H9 (cell line): ENCODE measurements around the gene MGME1. TPM values are rescaled to one million over a fixed set of nuclear protein-coding genes. Genes with fewer than 3 reads are reported as not detected.

Experiments
- DNase-seq: peaks from one replicate; pipeline ENCODE4 v3.0.0-alpha.2; 2017
- H2AFZ ChIP-seq: one replicate; pipeline ENCODE4 v1.6.1; 2013; ENCODE audit warnings: mild to moderate bottlenecking, low read length, control low read depth, moderate library complexity
- H2AK5ac ChIP-seq: 2 replicates; pipeline ENCODE4 v1.6.1; 2013; ENCODE audit warnings: low read length, control low read depth, mixed read lengths; ENCODE audit not compliant: insufficient read length
- H2BK120ac ChIP-seq: one replicate; pipeline ENCODE4 v1.6.1; 2013; ENCODE audit warnings: low read depth, mild to moderate bottlenecking, low read length, control low read depth, inconsistent platforms; ENCODE audit not compliant: poor library complexity, severe bottlenecking
- H2BK12ac ChIP-seq: 2 replicates; pipeline ENCODE4 v1.6.1; 2013; ENCODE audit warnings: low read length, control low read depth, mixed read lengths, low read depth; ENCODE audit not compliant: insufficient read length
- H2BK15ac ChIP-seq: 2 replicates; pipeline ENCODE4 v1.6.1; 2013; ENCODE audit warnings: low read depth, low read length, control low read depth
- H2BK20ac ChIP-seq: one replicate; pipeline ENCODE4 v1.6.1; 2013; ENCODE audit warnings: low read depth, mild to moderate bottlenecking, low read length, control low read depth, inconsistent platforms; ENCODE audit not compliant: poor library complexity, severe bottlenecking
- H2BK5ac ChIP-seq: 2 replicates; pipeline ENCODE4 v1.6.1; 2013; ENCODE audit warnings: low read length, control low read depth, mixed read lengths; ENCODE audit not compliant: insufficient read length
- H3K14ac ChIP-seq: 2 replicates; pipeline ENCODE4 v1.6.1; 2013; ENCODE audit warnings: low read length, control low read depth; ENCODE audit not compliant: insufficient read depth
- H3K18ac ChIP-seq: 2 replicates; pipeline ENCODE4 v1.6.1; 2013; ENCODE audit warnings: low read depth, mild to moderate bottlenecking, mixed read lengths, low read length, control low read depth; ENCODE audit not compliant: insufficient read length
- H3K23ac ChIP-seq: 2 replicates; pipeline ENCODE4 v1.6.1; 2013; ENCODE audit warnings: low read length, control low read depth, mixed read lengths, low read depth; ENCODE audit not compliant: insufficient read length
- H3K23me2 ChIP-seq: 2 replicates; pipeline ENCODE4 v1.6.1; 2013; ENCODE audit warnings: low read depth, mild to moderate bottlenecking, mixed read lengths, low read length, control low read depth; ENCODE audit not compliant: insufficient read length, poor library complexity, severe bottlenecking
- H3K27ac ChIP-seq: 2 replicates; pipeline ENCODE4 v1.5.1; 2013; ENCODE audit warnings: low read length, control low read depth, mixed read lengths, low read depth; ENCODE audit not compliant: insufficient read length
- H3K27me3 ChIP-seq: 2 replicates; pipeline ENCODE4 v1.6.1; 2013; ENCODE audit warnings: low read length, control low read depth, inconsistent platforms; ENCODE audit not compliant: insufficient read depth
- H3K4ac ChIP-seq: 2 replicates; pipeline ENCODE4 v1.6.1; 2013; ENCODE audit warnings: low read depth, mild to moderate bottlenecking, control low read depth, inconsistent platforms, low read length, moderate library complexity
- H3K4me1 ChIP-seq: 2 replicates; pipeline ENCODE4 v1.6.1; 2013; ENCODE audit warnings: low read length, control low read depth, inconsistent platforms; ENCODE audit not compliant: insufficient read depth
- H3K4me2 ChIP-seq: 2 replicates; pipeline ENCODE4 v1.6.1; 2013; ENCODE audit warnings: low read length, control low read depth, mixed read lengths; ENCODE audit not compliant: insufficient read length, insufficient read depth
- H3K56ac ChIP-seq: 2 replicates; pipeline ENCODE4 v1.6.1; 2013; ENCODE audit warnings: low read depth, mild to moderate bottlenecking, mixed read lengths, low read length, control low read depth; ENCODE audit not compliant: insufficient read length
- H3K79me1 ChIP-seq: 2 replicates; pipeline ENCODE4 v1.6.1; 2013; ENCODE audit warnings: low read depth, mild to moderate bottlenecking, moderate library complexity, low read length, control low read depth, inconsistent platforms; ENCODE audit not compliant: insufficient read depth, poor library complexity, severe bottlenecking
- H3K79me2 ChIP-seq: 2 replicates; pipeline ENCODE4 v1.6.1; 2013; ENCODE audit warnings: low read length, control low read depth, inconsistent platforms; ENCODE audit not compliant: insufficient read depth
- H3K9ac ChIP-seq: 2 replicates; pipeline ENCODE4 v1.6.1; 2013; ENCODE audit warnings: low read length, control low read depth, mixed read lengths; ENCODE audit not compliant: insufficient read length; ENCODE audit errors: extremely low read depth
- H3K9me3 ChIP-seq: one replicate; pipeline ENCODE4 v1.6.1; 2013; ENCODE audit warnings: low read depth, low read length, inconsistent platforms; ENCODE audit not compliant: control insufficient read depth
- H3T11ph ChIP-seq: one replicate; pipeline ENCODE4 v1.6.1; 2013; ENCODE audit warnings: mild to moderate bottlenecking, low read length, control low read depth, inconsistent platforms
- H4K20me1 ChIP-seq: one replicate; pipeline ENCODE4 v1.6.1; 2013; ENCODE audit not compliant: control insufficient read depth, insufficient read length, insufficient read depth
- H4K5ac ChIP-seq: 2 replicates; pipeline ENCODE4 v1.6.1; 2013; ENCODE audit warnings: low read depth, mild to moderate bottlenecking, mixed read lengths, low read length, control low read depth; ENCODE audit not compliant: insufficient read length
- H4K8ac ChIP-seq: replicated peaks from 2 replicates; pipeline ENCODE4 v1.6.1; 2013; ENCODE audit warnings: low read length, control low read depth, mixed read lengths, low read depth; ENCODE audit not compliant: insufficient read length
- H4K91ac ChIP-seq: 2 replicates; pipeline ENCODE4 v1.6.1; 2013; ENCODE audit warnings: low read depth, mild to moderate bottlenecking, moderate library complexity, mixed read lengths, low read length, control low read depth; ENCODE audit not compliant: insufficient read length
- H3K27ac Mint-ChIP-seq, 3 experiments: 2 replicates in 2 of 3; 3 replicates in 1 of 3; pipeline ENCODE4 v1.8.0; 2020 to 2021; ENCODE audit warnings: mixed read lengths in 3 of 3, mild to moderate bottlenecking in 1 of 3, moderate library complexity in 1 of 3
- H3K27me3 Mint-ChIP-seq: 2 replicates; pipeline ENCODE4 v1.8.0; 2021; ENCODE audit warnings: low read depth, mild to moderate bottlenecking, moderate library complexity, mixed read lengths
- H3K36me3 Mint-ChIP-seq, 3 experiments: 2 replicates in 2 of 3; 3 replicates in 1 of 3; pipeline ENCODE4 v1.8.0; 2020 to 2021; ENCODE audit warnings: low read depth in 3 of 3, mixed read lengths in 3 of 3; ENCODE audit not compliant: insufficient read depth in 1 of 3
- H3K4me1 Mint-ChIP-seq, 2 experiments: 2 replicates each; pipeline ENCODE4 v1.8.0; 2020; ENCODE audit warnings: mixed read lengths in 2 of 2
- H3K4me3 Mint-ChIP-seq, 2 experiments: 2 replicates in 1 of 2; 3 replicates in 1 of 2; pipeline ENCODE4 v1.8.0; 2020 to 2021; ENCODE audit warnings: mild to moderate bottlenecking in 2 of 2, mixed read lengths in 2 of 2, moderate library complexity in 1 of 2
- H3K9me3 Mint-ChIP-seq, 2 experiments: 2 replicates in 1 of 2; 3 replicates in 1 of 2; pipeline ENCODE4 v1.8.0; 2020; ENCODE audit warnings: mild to moderate bottlenecking in 2 of 2, mixed read lengths in 2 of 2, moderate library complexity in 1 of 2
- WGBS: extraction: QIAGEN DNeasy Blood & Tissue Kit; methylation state at CpG from one replicate; pipeline ENCODE4 v1.1.7; 2013; ENCODE audit warnings: missing lambda C conversion rate, low lambda C conversion rate, mixed read lengths; ENCODE audit not compliant: insufficient read length; ENCODE audit errors: extremely low coverage; 5-methylcytosine and 5-hydroxymethylcytosine counted together
- total RNA-seq: library from RNA; stranded (reverse); gene quantifications from 2 replicates; pipeline ENCODE4 v1.2.1, GENCODE V29; 2021
- TF ChIP-seq, protein P1 (sequence below): fragments of 200-600 bp; sonication (generic); conservative IDR thresholded peaks from 3 replicates; pipeline ENCODE4 v1.8.0; 2021; ENCODE audit warnings: antibody characterized with exemption, mild to moderate bottlenecking

The MGME1 gene
- total RNA-seq, 1 experiment from 2014 or later = 48.9 TPM

GRCh38 chr20:18011482-18011881 is 42.7 kb downstream of the MGME1 start:
- Mint-ChIP-seq H3K4me1 (peaks cover 2 to 7% of the 10 kb centered on the region in 2 experiments; a peak in 2 of 4 replicates), H3K27me3 (no peaks in the 10 kb centered on the region), H3K9me3 (peaks cover 5 to 9% of the 10 kb centered on the region in 2 experiments), H3K4me3 (no peak overlapping the region), H3K27ac (no peak overlapping the region), H3K36me3 (peaks cover 7 to 11% (median 8%) of the 10 kb centered on the region in 3 experiments; a peak in 6 of 7 replicates)
- H2BK12ac ChIP-seq = no peak overlapping the region
- H3K56ac ChIP-seq = no peak overlapping the region
- H3T11ph ChIP-seq = no peak overlapping the region
- H3K23ac ChIP-seq = no peak overlapping the region
- H3K79me1 ChIP-seq = no peaks in the 10 kb centered on the region
- H3K27ac ChIP-seq = no peak overlapping the region
- no peaks in the 10 kb centered on the region for H4K20me1 ChIP-seq
- H3K9ac ChIP-seq = no peak overlapping the region
- H4K5ac ChIP-seq = no peak overlapping the region
- no peak overlapping the region for H3K18ac ChIP-seq
- no peak overlapping the region for H3K4ac ChIP-seq
- no peaks in the 10 kb centered on the region for H3K23me2 ChIP-seq
- TF ChIP-seq, protein P1, sequence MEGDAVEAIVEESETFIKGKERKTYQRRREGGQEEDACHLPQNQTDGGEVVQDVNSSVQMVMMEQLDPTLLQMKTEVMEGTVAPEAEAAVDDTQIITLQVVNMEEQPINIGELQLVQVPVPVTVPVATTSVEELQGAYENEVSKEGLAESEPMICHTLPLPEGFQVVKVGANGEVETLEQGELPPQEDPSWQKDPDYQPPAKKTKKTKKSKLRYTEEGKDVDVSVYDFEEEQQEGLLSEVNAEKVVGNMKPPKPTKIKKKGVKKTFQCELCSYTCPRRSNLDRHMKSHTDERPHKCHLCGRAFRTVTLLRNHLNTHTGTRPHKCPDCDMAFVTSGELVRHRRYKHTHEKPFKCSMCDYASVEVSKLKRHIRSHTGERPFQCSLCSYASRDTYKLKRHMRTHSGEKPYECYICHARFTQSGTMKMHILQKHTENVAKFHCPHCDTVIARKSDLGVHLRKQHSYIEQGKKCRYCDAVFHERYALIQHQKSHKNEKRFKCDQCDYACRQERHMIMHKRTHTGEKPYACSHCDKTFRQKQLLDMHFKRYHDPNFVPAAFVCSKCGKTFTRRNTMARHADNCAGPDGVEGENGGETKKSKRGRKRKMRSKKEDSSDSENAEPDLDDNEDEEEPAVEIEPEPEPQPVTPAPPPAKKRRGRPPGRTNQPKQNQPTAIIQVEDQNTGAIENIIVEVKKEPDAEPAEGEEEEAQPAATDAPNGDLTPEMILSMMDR = no peak
- no peak overlapping the region for H2BK15ac ChIP-seq
- H3K27me3 ChIP-seq = no peaks in the 10 kb centered on the region
- H2BK120ac ChIP-seq = no peak overlapping the region
- no peaks in the 10 kb centered on the region for H3K79me2 ChIP-seq
- H2BK5ac ChIP-seq = no peak overlapping the region
- H2AK5ac ChIP-seq = no peak overlapping the region
- H3K4me2 ChIP-seq = no peak overlapping the region
- no CpG with 5 or more reads among the region's 14 CpGs for WGBS
- no peak overlapping the region for H2BK20ac ChIP-seq
- no peak overlapping the region for H4K91ac ChIP-seq
- H4K8ac ChIP-seq = no peak overlapping the region
- no peaks in the 10 kb centered on the region for H3K4me1 ChIP-seq
- no peak overlapping the region for H2AFZ ChIP-seq
- no peaks in the 10 kb centered on the region for H3K9me3 ChIP-seq
- no peak for DNase-seq
- H3K14ac ChIP-seq = no peak overlapping the region
